ENCODE results near the gene SOHLH2.

The SOHLH2 gene, protein sequence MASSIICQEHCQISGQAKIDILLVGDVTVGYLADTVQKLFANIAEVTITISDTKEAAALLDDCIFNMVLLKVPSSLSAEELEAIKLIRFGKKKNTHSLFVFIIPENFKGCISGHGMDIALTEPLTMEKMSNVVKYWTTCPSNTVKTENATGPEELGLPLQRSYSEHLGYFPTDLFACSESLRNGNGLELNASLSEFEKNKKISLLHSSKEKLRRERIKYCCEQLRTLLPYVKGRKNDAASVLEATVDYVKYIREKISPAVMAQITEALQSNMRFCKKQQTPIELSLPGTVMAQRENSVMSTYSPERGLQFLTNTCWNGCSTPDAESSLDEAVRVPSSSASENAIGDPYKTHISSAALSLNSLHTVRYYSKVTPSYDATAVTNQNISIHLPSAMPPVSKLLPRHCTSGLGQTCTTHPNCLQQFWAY

DNA sequence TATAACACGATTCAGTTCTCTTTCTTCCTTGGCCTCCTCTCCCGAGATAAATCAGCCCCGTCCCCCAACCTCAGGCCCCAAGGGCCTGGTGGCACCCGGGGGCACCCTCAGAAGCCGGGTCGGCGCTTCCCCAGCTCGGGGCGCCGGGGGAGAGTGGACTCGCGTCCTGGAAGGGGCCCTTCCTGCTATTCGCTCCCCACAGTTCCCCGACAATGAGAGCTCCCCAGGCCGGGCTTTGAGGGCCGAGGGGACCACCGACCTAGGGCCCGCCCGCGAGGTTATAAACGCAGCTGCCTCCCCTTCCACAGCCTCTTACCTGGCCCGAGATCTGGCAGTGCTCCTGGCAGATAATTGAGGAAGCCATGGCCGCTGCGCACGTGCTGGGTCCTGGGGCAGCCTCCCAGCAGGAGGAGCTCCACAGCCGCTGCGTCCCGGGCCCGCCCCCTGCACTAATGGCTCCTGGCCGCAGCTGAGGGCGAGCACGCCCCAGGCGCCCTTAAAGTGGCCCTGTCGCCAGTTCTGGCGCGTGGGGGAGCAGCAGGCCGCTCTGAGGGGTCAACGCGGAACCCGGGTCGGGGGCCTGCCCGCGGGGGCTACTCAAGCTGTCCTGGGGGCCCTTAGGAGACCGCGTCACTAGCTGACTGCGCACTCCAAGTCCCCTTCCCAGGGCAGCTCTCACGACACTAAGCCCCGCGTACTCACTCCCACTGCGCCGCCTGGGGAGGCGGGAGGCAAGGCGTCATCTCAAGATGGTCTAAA is at the start of gene SOHLH2:
SOHLH2 (minus strand) TSS at position 394 of the 759 bp plus-strand sequence; CDS start at position 364, 30 bp downstream.
- DNase-seq (ENCODE audit: low spot score), result no peak

DNA sequence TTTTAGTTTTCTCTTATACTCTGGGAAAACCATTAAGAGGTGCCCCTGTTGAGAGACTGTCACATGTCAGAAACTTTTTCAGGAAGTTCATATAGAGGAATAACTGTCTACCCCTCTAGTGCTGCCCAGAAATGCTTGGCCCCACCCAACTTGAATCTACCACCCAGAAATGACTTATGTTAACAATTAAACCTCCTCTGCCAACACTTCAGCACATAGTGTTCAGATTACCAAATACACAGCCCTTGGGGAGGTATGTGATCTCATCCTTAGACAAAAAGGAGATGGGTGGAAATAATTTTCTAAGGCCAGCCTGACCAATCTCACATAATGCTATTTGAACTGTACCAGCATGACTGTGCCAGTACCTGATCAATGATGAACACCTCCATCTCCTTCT is 47.6 kb upstream of the SOHLH2 start:
- DNase-seq (ENCODE audit: low spot score), result no peak

DNA sequence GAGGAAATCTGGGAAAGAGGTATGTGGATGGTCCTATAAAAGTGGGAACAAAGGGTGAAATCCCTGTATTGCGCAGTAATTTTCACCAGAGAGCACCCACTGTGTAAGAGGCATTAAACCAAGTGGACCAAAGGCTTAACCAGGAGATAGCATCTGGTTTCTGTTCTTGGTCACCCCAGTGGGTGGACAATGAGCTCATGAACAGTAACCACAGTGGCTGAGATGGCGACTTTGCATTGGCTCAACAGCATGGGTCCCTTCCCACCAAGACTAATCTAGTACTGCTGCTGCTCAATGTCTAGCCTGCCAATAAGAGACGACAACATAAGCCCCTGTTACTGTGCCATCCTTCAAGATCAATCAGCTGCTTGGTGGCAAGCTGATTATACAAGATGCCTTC is 46.7 kb upstream of the SOHLH2 start:
- DNase-seq (ENCODE audit: low spot score), result no peak

DNA sequence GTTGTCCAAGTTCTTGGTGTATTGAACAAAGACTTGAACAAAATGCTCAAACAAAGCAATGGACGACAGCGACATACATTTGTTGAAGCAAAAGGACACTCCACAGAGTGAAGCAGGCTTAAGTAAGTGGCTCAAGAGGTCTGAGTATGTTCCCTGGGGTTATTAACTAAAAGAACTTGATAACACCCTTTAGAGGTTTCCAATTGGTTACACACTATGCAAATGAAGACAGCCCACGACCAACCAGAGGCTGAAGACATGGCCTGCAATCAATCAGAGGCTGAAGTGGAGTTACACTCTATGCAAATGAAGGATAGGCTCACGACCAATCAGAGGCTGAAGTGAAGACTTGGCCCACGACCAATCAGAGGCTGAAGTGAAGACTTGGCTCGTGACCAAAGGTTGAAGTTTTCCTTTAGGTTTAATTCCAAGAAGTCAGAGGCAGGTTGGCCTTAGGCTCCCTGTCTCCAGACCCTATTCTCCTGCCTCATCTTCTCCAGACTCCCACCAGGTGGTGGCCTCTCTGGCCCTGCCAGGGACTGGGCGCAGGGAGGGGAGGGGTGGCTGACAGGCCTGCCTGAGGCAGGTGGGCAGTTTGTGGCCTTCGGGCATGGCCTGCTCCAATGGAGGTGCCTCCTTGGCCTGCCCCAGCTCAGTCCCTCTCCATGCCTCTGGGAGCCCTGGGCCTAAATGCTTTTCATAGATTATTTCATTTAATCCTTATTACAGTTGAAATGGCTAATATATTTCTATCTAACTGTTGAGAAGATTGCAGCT is 45.2 kb upstream of the SOHLH2 start:
- no peak for DNase-seq (ENCODE audit: low spot score)

DNA sequence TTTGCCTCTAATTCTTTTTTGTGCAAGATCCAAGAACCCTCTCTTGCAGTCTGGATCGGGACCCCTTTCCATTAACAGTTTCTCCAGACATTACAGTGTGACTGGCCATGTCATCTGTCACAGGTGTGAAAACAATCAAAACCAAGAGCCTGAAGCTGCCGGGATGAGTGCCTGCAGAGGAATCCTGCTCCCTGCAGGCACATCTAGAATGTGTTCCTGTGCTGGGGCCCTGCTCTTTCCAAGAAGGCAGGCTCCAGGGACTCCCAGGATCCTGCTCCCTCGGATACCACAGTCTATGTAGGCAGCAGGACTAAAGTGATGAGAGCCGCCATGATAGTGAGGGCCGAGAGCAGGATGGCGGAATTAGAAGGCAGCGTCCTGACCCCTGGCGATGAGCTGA is 44.5 kb upstream of the SOHLH2 start:
- DNase-seq (ENCODE audit: low spot score), result no peak

DNA sequence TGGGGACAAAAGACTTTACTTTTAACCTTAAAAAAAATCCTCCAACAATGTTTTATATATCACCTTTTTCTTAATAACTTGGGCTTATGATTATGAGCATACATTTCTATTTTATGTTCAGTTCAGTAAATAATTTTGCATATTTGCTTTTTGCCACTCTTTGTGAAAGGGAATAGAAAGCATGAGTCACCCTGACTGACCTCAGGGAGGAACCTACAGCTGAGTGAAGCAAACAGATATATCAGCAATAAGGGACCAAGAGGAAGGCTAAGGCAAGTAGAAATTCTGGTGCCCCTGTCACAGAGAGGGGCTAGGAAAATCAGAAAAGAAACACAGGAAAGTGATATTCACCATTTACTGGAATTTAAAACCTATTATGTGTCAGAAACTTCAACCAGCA is 37.2 kb upstream of the SOHLH2 start:
- DNase-seq (ENCODE audit: low spot score), result no peak

DNA sequence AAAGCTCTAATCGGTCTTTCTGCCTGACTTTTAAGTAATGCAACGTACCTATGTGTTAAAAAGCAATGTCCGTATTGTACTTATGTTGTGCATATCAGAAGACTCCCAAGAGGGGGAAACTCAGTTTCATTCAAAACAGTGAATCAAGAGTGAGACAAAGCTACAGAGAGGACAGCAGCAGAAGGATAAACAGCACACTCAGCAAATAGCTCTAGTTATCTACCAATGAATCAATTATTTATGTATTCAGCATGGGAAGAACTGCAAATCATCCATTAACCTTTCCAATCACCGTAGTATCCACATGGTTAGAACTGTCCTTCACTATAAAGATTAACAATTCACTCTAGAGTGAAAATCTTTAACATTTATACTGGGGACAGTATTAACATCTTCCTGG is 36.7 kb upstream of the SOHLH2 start:
- DNase-seq (ENCODE audit: low spot score), result no peak

DNA sequence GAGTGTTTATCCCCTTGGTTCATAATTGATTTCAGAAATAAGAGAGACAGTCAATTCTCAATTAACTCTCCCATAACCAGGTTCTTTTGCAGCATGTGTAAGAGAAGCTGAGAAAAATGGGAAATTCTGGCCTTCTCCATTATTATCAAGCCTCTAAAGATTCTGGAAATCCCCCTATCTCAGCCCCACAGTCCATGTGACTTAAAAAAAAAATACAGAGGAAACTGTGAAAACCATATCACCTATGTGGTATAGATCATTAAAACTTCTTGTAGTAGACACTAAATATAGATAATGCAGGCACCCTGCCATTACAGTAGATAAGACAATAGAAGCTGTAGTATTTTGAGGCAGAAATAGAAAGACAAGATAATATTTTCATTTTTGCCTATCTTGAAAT is 34.3 kb upstream of the SOHLH2 start:
- no peak for DNase-seq (ENCODE audit: low spot score)

DNA sequence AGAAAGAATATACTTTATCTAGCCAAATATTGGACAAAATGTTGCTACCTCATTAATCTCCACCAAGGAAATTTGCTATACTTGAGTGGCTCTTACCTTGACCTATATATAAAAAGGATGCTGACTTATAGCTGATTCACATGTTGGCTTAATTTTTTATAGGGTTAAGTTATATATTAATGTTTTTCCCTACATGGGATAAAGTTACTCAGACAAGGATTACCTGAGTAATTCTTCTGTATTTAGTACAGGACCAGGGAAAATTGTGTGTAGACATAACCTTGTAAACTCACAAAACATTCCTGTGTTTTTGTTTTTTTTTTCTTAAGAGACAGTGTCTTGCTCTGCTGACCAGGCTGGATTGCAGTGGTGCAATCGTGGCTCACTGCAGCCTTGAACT is 30.6 kb upstream of the SOHLH2 start:
- no peak for DNase-seq (ENCODE audit: low spot score)

DNA sequence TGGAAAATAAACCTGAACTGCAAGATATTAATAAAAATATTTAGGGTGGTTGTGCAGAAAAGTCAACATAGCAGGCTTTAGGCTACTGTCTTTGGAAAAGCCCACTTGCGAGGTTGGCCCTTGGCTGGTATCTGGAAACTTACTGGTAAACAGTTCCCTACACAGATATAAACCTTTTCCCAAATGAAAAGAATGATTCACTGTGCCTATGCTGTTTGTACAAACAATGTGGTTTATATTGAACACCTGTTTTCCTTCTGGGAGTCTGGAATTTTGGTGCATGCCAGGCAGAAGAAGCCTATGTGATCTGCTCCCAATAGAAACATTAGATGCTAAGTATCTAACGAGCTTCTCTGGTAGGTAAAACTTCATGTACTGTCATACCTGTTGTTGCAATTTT is 29.7 kb upstream of the SOHLH2 start:
- no peak for DNase-seq (ENCODE audit: low spot score)

DNA sequence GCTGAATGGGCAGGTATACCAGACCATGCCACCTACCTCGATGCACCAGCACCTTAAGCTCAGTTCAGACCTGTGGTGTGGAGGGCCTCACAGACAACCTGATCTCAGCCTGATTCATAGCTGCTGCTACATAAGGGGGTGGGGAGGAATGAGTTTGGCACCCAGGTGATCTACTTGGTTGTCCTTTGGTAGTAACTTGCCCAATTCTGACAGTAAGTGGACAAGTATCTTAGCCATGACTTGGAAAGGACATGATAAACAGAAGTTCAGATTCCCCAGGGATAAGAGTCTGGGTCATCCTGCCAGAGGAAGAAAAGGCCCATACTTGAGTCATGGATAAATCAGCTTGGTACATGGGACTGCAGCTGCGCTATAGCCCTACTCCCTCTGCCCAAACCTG is 28.4 kb upstream of the SOHLH2 start:
- DNase-seq (ENCODE audit: low spot score), result no peak

DNA sequence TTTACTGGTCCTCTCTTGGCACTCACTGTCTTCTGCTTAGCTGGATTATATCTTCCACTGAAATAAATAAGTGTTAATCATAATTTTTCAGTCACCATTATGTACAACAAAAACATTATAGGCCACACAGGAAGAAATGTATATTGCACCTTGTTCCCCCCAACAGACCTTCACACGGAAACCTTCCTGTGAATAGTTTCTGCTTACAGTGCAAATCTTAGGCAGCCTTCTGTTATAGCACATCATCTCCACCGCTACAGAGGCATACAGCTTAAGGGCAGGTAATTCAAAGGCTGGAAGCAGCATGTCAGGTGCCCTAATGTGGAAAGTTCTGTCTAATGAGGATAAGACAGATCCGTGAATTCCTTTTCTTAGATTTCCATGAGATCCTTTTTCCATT is 16.9 kb upstream of the SOHLH2 start:
- DNase-seq (ENCODE audit: low spot score), result no peak

DNA sequence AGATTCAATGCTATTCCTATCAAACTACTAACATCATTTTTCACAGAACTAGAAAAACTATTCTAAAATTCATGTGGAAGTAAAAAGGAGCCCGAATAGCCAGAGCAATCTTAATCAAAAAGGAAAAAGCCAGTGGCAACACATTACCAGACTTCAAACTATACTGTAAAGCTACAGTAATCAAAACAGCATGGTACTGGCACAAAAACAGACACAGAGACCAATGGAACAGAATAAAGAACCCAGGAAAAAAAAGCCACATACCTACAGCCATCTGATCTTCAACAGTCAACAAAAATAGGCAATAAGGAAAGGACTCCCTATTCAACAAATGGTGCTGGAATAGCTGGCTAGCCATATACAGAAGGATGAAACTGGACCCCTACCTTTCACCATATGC is 10.4 kb upstream of the SOHLH2 start:
- no peak for DNase-seq (ENCODE audit: low spot score)

DNA sequence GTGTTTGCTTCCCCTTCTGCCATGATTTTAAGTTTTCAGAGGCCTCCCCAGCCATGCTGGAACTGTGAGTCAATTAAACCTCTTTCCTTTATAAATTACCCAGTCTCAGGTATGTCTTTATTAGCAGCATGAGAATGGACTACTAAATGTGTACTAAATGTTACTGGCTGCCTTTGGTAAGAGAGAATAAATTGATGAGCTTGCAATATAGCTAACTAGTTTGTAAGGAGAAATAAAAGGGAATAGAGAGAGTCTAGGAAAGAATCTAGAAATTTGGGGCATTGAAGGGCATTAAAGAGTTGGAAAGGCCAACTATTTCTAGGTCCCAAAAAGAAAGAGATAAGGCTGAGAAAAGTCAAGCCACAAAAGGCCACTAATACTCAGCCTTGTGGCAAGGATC is 5.5 kb upstream of the SOHLH2 start:
- DNase-seq (ENCODE audit: low spot score), result no peak

DNA sequence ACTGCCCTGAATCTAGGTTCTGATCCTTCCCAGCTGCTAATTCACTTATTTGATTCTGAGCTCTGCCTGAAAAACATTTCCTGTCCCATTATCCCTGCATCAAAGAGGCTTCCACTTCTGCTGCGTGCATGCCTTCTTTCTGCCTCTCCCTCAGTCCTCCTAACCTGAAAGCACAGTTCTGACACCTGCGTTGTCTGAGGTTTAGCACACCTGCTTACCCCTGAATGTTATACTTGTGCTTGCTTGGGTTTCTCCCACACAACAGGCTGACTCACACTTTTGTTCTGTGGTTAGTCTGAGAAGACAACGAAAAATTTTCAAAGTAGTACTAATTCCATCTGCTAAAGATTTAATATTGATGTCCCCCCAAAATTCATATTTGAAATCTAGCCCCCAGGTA is 3.1 kb upstream of the SOHLH2 start:
- DNase-seq (ENCODE audit: low spot score), result no peak

DNA sequence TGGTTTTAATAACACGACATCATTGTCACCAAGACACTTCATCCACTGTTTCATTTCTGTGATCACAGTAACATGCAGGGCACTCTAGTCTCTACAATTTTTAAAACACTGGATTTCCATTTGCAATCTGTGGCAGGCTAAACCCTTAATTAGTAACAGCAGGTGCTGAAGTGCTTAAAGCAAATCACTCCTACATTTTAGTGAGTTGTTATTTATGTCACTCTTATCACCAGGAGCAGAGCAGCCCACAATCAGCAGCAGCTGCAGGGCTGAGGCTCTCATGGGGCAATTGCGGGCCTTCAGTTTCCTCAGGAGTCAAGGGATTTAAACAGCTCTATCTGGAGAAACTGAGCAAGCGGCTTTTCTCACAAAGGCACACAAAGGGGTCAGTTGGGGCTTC is 1.6 kb downstream of the SOHLH2 start:
- DNase-seq (ENCODE audit: low spot score), result no peak

DNA sequence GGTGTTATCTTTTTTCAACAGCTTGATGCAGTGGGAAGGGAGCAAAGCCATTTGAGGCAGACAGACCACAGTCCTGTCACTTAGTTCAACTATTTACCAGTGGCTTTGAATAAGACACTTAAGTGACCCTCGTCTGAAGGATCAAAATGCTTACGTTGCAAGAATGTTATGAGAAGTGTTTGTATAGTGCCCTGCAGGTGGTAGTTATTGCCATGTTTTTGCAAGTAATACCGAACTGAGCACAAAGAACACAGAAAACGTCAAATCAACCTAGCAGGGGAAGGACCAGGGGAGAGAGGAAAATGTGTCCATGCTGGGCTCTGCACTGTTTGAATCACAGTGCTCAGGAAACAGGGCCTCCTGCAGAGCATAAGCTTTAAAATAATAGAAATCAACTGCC is 2.8 kb downstream of the SOHLH2 start:
- DNase-seq (ENCODE audit: low spot score), result no peak

DNA sequence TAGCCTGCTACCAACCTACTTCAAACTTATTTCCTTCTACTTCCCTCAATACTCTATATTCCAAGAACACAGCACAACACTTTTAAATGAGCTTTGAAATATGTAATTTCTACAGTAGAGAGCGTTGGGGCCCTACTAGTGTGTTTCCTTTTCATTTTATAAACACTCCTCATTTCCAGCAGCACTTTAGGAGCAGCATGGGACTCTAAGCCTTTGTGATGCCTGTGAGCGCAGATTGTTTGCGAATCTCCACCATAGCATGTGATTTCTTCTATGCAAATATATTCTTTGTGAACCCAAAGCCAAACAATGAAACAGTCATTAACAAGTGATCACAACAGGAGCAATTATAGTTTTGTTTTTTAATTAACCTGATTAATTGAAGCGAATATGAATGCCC is 3.6 kb downstream of the SOHLH2 start:
- no peak for DNase-seq (ENCODE audit: low spot score)

DNA sequence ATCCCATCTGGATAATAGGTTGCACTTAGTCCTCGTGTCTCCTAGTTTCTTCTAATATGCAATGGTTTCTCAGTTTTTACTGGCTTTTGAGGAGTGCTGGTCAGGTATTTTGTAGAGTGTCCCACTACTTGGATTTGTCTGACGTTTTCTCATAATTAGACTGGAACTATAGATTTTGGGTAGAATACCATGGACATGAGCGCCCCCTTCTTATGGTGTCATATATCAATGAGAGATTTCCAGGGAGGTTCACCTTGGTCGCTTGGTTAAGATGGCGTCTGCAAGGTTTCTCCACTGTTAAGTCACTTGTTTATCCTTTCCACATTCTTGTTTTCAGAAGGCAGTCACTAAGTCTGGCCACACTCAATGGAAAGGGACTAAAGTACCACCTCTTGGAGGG is 6.7 kb downstream of the SOHLH2 start:
- no peak for DNase-seq (ENCODE audit: low spot score)

DNA sequence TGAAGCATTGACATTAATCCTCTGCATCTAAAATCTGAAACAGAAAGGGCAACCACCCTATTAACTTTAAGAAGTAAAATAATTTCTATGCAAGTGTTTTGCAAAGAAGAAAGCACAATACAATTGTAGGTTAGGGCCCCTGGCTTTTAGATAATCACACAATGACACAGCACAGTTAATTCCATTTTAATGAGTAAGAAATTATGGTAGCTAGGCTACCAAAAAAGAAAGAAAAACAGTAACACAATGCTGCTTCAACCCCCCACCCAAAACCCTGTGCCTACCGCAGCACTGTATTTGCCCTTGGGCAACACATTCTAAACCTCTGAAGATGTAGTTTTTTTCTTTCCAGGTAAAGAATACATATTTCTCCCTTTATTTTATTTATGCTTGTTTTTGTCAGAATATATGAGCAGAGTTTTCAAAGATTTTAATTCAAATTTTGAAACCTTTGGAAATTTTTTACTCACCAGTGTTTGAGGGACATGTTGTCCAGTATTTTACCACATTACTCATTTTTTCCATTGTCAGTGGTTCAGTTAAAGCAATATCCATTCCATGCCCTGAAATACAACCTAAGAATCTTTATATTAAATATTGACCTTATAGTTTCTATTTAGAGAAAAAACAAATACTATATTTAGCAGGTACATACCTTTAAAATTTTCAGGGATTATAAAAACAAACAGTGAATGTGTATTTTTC is 21.1 kb downstream of the SOHLH2 start:
- DNase-seq (ENCODE audit: low spot score), result no peak

DNA sequence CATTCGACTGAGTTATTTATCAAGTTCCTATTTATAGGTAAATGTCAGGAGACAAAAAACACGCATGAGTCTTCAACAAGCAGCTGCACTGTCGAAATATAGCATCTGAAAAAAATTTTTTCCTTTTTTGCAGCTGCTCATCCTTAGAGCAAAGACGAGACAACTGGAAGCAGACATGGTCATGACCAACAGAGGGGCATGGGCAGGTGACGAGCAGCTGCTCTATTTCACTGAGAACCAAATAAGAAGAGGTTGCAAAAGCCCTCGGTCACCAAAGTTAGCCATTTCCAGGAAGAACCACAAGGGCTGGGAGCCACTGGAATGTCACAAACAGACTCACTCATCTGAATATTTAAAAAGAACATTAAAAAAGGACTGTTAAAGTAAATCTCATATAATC is 22.2 kb downstream of the SOHLH2 start:
- DNase-seq (ENCODE audit: low spot score), result no peak

DNA sequence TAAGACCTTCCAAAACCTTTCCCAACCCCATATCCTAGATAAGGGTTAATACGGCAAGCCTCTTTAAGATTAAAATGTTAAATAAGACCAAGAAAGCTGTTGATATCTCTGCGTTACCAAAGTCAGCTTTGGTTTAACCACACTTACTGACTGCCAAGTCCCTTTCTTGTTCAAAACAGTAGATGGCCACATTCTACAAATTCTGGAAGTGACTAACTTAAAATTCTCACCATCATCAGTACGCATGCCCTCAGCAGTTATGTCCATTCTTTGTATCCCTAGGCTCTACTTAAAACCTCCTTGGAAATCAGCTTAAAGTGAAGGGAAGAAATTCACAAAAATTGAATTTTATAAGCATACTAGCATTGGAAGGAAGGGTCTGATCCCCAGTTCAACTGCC is 23.6 kb downstream of the SOHLH2 start:
- no peak for DNase-seq (ENCODE audit: low spot score)
